Esophagus muscularis mucosa (tissue), 3 donors: ENCODE results near the gene INO80E.

ENCODE experiments used
- CTCF ChIP-seq, 3 experiments: fragments of 200-600 bp in 2 of 3; fragments of 450-650 bp in 1 of 3; sonication (generic) in 2 of 3; IDR thresholded peaks; one replicate each; pipeline ENCODE4 v1.5.1; 2017 to 2019; ENCODE audit warnings: antibody characterized with exemption in 3 of 3, mild to moderate bottlenecking in 2 of 3, moderate library complexity in 1 of 3
- POLR2A ChIP-seq: fragments of 450-650 bp; IDR thresholded peaks from one replicate; pipeline ENCODE4 v1.6.1; 2017; ENCODE audit warnings: antibody characterized with exemption, moderate library complexity, mild to moderate bottlenecking, low read depth
- POLR2AphosphoS5 ChIP-seq, 2 donors: sonication (generic); formaldehyde crosslinking; IDR thresholded peaks; one replicate each; pipeline ENCODE4 v1.6.1; 2017; ENCODE audit warnings: antibody characterized with exemption in 2 of 2

- TF ChIP-seq POLR2A (no peak), POLR2AphosphoS5 (IDR thresholded peaks at IDR 0.05) (no peak), CTCF (IDR thresholded peaks at IDR 0.05) (no peak)
These were observed 29.5 kb downstream of the INO80E start for GRCh38 chr16:30025574-30025973.
